Measurements from ENCODE around the gene OPCML. TPM values are rescaled to one million over a fixed set of nuclear protein-coding genes. Genes with fewer than 3 reads are reported as not detected.

OPCML gene
- total RNA-seq, 1 experiment from 2014 or later, result not detected

GRCh38 chr11:133197425-133197824 lies 334.9 kb downstream of the OPCML start:
- TF ChIP-seq EZH2 (IDR thresholded peaks at IDR 0.05; ENCODE audit: low read depth) (no peak), CTCF (conservative IDR thresholded peaks at IDR 0.05) (no peak)
- POLR2A ChIA-PET (ENCODE audit: unreplicated experiment), result no interaction called here
- Histone ChIP-seq H3K4me2 (no peak overlapping the region), H3K4me3 (no peak overlapping the region), H3K27me3 (ENCODE audit: insufficient read depth, low read depth) (peaks cover 6% of the 10 kb centered on the region; the same call in 1 of the 2 replicates), H3K9me3 (ENCODE audit: insufficient read depth, low read depth) (no peaks in the 10 kb centered on the region), H3F3A (ENCODE audit: insufficient read depth, low read depth) (no peaks in the 10 kb centered on the region), H3K79me2 (ENCODE audit: low read depth) (no peaks in the 10 kb centered on the region), H3K9me2 (ENCODE audit: insufficient read depth) (no peaks in the 10 kb centered on the region), H2AFZ (no peak overlapping the region), H3K27ac (no peak overlapping the region), H3K36me3 (ENCODE audit: low read depth) (no peaks in the 10 kb centered on the region), H4K20me1 (ENCODE audit: insufficient read depth) (no peaks in the 10 kb centered on the region; the same call in 1 of the 2 replicates), H3K4me1 (replicated peaks; ENCODE audit: insufficient read depth) (no peaks in the 10 kb centered on the region)
- no peak for DNase-seq
- intact Hi-C loops (cut with micrococcal nuclease; ENCODE audit: unreplicated experiment), result no loop called here
- CTCF ChIA-PET, result no interaction called here
- BruUV-seq (replicated peaks), result no TSS peak

- Histone ChIP-seq H3K9me2 (ENCODE audit: insufficient read depth) (no peaks in the 10 kb centered on the region), H3F3A (ENCODE audit: insufficient read depth, low read depth) (no peaks in the 10 kb centered on the region), H3K27ac (no peak overlapping the region), H3K4me1 (replicated peaks; ENCODE audit: insufficient read depth) (no peaks in the 10 kb centered on the region), H4K20me1 (ENCODE audit: insufficient read depth) (no peaks in the 10 kb centered on the region; the same call in 1 of the 2 replicates), H3K79me2 (ENCODE audit: low read depth) (no peaks in the 10 kb centered on the region), H3K4me3 (no peak overlapping the region), H3K36me3 (ENCODE audit: low read depth) (no peaks in the 10 kb centered on the region), H3K4me2 (no peak overlapping the region), H3K9me3 (ENCODE audit: insufficient read depth, low read depth) (no peaks in the 10 kb centered on the region), H2AFZ (no peak overlapping the region), H3K27me3 (ENCODE audit: insufficient read depth, low read depth) (no peaks in the 10 kb centered on the region)
- BruUV-seq (replicated peaks), result no TSS peak
- intact Hi-C loops (cut with micrococcal nuclease; ENCODE audit: unreplicated experiment), result no loop called here
- ChIA-PET POLR2A (ENCODE audit: unreplicated experiment) (no interaction called here), CTCF (no interaction called here)
- no peak for DNase-seq
- TF ChIP-seq EZH2 (IDR thresholded peaks at IDR 0.05; ENCODE audit: low read depth) (no peak), CTCF (conservative IDR thresholded peaks at IDR 0.05) (no peak)
Measured at GRCh38 chr11:133191931-133192330, 340.4 kb downstream of the OPCML start.

GRCh38 chr11:133181667-133182066 lies 350.6 kb downstream of the OPCML start:
- Histone ChIP-seq H3K9me2 (ENCODE audit: insufficient read depth) (no peaks in the 10 kb centered on the region), H3F3A (ENCODE audit: insufficient read depth, low read depth) (no peaks in the 10 kb centered on the region), H3K4me3 (no peak overlapping the region), H3K4me1 (replicated peaks; ENCODE audit: insufficient read depth) (no peaks in the 10 kb centered on the region), H3K79me2 (ENCODE audit: low read depth) (no peaks in the 10 kb centered on the region), H4K20me1 (ENCODE audit: insufficient read depth) (no peaks in the 10 kb centered on the region), H3K27ac (no peak overlapping the region), H3K4me2 (no peak overlapping the region), H3K36me3 (ENCODE audit: low read depth) (no peaks in the 10 kb centered on the region), H3K27me3 (ENCODE audit: insufficient read depth, low read depth) (peaks cover 40% of the 10 kb centered on the region; the same call in 1 of the 2 replicates), H3K9me3 (ENCODE audit: insufficient read depth, low read depth) (no peaks in the 10 kb centered on the region), H2AFZ (no peak overlapping the region)
- CTCF ChIA-PET, result no interaction called here
- intact Hi-C loops (cut with micrococcal nuclease; ENCODE audit: unreplicated experiment), result no loop called here
- BruUV-seq (replicated peaks), result no TSS peak
- DNase-seq, result no peak
- POLR2A ChIA-PET (ENCODE audit: unreplicated experiment), result no interaction called here
- no peak for TF ChIP-seq EZH2 (IDR thresholded peaks at IDR 0.05; ENCODE audit: low read depth)
- no peak for TF ChIP-seq CTCF (conservative IDR thresholded peaks at IDR 0.05)

All from PC-9 (cell line).